H1 (cell line): Measurements from ENCODE around the gene KEL.

Experiments used
- POLR2A ChIP-seq, 2 experiments: IDR thresholded peaks; 1 replicate in 1 of 2; 2 replicates in 1 of 2; pipeline ENCODE4 v1.6.1; 2011; ENCODE audit warnings: low read depth in 2 of 2, low read length in 2 of 2, mild to moderate bottlenecking in 2 of 2; ENCODE audit errors: control extremely low read depth in 1 of 2
- RBBP5 ChIP-seq: IDR thresholded peaks from 2 replicates; pipeline ENCODE4 v1.7.1; 2012; ENCODE audit warnings: low read depth, mild to moderate bottlenecking, inconsistent platforms, low read length, moderate library complexity, borderline replicate concordance
- SIN3A ChIP-seq, 2 experiments: IDR thresholded peaks in 1 of 2; conservative IDR thresholded peaks in 1 of 2; 2 replicates each; pipeline ENCODE4 v1.6.1; 2011 to 2012; ENCODE audit warnings: low read length in 2 of 2, improper control_type of control experiment in 1 of 2, low read depth in 1 of 2, mild to moderate bottlenecking in 1 of 2
- TF ChIP-seq, protein P1 (sequence below), 3 experiments: IDR thresholded peaks; 1 replicate in 2 of 3; 2 replicates in 1 of 3; pipeline versions ENCODE4 v1.5.1 to v1.6.1; 2011; ENCODE audit warnings: low read length in 3 of 3, mild to moderate bottlenecking in 3 of 3, inconsistent platforms in 2 of 3, low read depth in 1 of 3, moderate library complexity in 1 of 3; ENCODE audit not compliant: insufficient read depth in 1 of 3; ENCODE audit errors: control extremely low read depth in 1 of 3

DNA sequence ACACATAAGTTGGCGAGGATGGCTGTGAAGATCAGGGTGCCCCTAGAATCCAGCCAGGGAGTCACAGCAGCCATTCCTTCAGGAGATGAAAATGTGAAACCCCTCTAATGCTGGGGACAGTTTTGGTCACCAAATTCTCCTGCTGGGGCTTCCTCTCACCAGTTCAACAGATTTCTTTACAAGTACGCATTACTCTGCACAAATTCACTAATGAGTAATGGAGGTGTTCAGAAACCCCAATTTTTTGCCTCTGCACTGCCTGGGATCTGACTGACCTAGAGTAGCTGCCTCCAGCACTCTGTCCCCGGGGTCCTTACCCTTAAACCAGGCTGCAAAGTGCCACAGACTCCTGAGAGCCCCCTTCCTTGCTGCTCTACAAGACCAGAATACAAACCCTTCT, 44.7 kb downstream of the KEL start:
- TF ChIP-seq, protein P1, sequence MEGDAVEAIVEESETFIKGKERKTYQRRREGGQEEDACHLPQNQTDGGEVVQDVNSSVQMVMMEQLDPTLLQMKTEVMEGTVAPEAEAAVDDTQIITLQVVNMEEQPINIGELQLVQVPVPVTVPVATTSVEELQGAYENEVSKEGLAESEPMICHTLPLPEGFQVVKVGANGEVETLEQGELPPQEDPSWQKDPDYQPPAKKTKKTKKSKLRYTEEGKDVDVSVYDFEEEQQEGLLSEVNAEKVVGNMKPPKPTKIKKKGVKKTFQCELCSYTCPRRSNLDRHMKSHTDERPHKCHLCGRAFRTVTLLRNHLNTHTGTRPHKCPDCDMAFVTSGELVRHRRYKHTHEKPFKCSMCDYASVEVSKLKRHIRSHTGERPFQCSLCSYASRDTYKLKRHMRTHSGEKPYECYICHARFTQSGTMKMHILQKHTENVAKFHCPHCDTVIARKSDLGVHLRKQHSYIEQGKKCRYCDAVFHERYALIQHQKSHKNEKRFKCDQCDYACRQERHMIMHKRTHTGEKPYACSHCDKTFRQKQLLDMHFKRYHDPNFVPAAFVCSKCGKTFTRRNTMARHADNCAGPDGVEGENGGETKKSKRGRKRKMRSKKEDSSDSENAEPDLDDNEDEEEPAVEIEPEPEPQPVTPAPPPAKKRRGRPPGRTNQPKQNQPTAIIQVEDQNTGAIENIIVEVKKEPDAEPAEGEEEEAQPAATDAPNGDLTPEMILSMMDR (IDR thresholded peaks at IDR 0.05; ENCODE audit: control extremely low read depth in 1 of 3, insufficient read depth in 1 of 3, low read depth in 1 of 3, low read length in 3 of 3) = no peak
- TF ChIP-seq POLR2A (IDR thresholded peaks at IDR 0.05; ENCODE audit: control extremely low read depth in 1 of 2, low read depth in 2 of 2, low read length in 2 of 2) = no peak
- no peak for TF ChIP-seq SIN3A (conservative IDR thresholded peaks at IDR 0.05 in 1 of 2, IDR thresholded peaks at IDR 0.05 in 1 of 2; ENCODE audit: low read depth in 1 of 2, low read length in 2 of 2)
- no peak for TF ChIP-seq RBBP5
